Sigmoid colon (tissue), 7 donors: ENCODE measurements around the gene TNS1. TPM values are rescaled to one million over a fixed set of nuclear protein-coding genes. Genes with fewer than 3 reads are reported as not detected.

ENCODE experiments used
- DNase-seq: peaks from one replicate; pipeline ENCODE4 v3.0.0-alpha.2; 2019
- H3K27ac ChIP-seq, 4 donors: fragments of 200-600 bp; sonication (generic); one replicate each; pipeline ENCODE4 v1.5.1; 2016 to 2019; ENCODE audit warnings: mild to moderate bottlenecking in 1 of 4
- H3K27me3 ChIP-seq, 3 donors: fragments of 200-600 bp; sonication (generic); one replicate each; pipeline ENCODE4 v1.5.1; 2019; ENCODE audit warnings: mild to moderate bottlenecking in 1 of 3
- H3K36me3 ChIP-seq, 4 donors: fragments of 200-600 bp; sonication (generic); one replicate each; pipeline ENCODE4 v1.5.1; 2016 to 2019
- H3K4me1 ChIP-seq, 4 donors: fragments of 200-600 bp; sonication (generic); one replicate each; pipeline ENCODE4 v1.5.1; 2017 to 2019
- H3K4me3 ChIP-seq, 4 donors: fragments of 200-600 bp; sonication (generic); one replicate each; pipeline ENCODE4 v1.5.1; 2017 to 2019; ENCODE audit warnings: mild to moderate bottlenecking in 2 of 4, moderate library complexity in 1 of 4
- H3K9me3 ChIP-seq, 4 donors: fragments of 200-600 bp in 3 of 4; sonication (generic) in 3 of 4; one replicate each; pipeline versions ENCODE4 v1.5.1 to v1.6.1; 2013 to 2019
- EP300 ChIP-seq, 4 donors: sonication (generic); formaldehyde crosslinking; IDR thresholded peaks; one replicate each; pipeline ENCODE4 v1.6.1; 2017; ENCODE audit warnings: antibody characterized with exemption in 4 of 4
- POLR2A ChIP-seq, 2 donors: fragments of 450-650 bp; IDR thresholded peaks; one replicate each; pipeline ENCODE4 v1.6.1; 2016; ENCODE audit warnings: antibody characterized with exemption in 2 of 2, mild to moderate bottlenecking in 2 of 2, moderate library complexity in 2 of 2
- POLR2AphosphoS5 ChIP-seq, 4 donors: sonication (generic); formaldehyde crosslinking; IDR thresholded peaks; one replicate each; pipeline ENCODE4 v1.6.1; 2017; ENCODE audit warnings: antibody characterized with exemption in 4 of 4
- WGBS, 2 donors: extraction: QIAGEN DNeasy Blood & Tissue Kit; methylation state at CpG; one replicate each; pipeline ENCODE4 v1.1.7; 2013; 5-methylcytosine and 5-hydroxymethylcytosine counted together
- intact Hi-C: fragments of 100-400 bp; cut with DNase I; formaldehyde crosslinking; loops from one replicate; pipeline ENCODE4 v1.15.1; 2023
- polyA plus RNA-seq, 3 donors: library from polyadenylated mRNA; stranded (reverse); fragments of 200-250 nt; gene quantifications; one replicate each; pipeline ENCODE4 v1.2.3, GENCODE V29; 2013
- total RNA-seq, 4 donors: library from RNA; depleted of rRNA; stranded (reverse); fragments of >200 nt; gene quantifications; one replicate each; pipeline ENCODE4 v1.1.0, GENCODE V29; 2016
- TF ChIP-seq, protein P1 (sequence below), 4 experiments: fragments of 450-650 bp in 3 of 4; fragments of 200-600 bp in 1 of 4; IDR thresholded peaks; one replicate each; pipeline ENCODE4 v1.5.1; 2016 to 2019; ENCODE audit warnings: antibody characterized with exemption in 4 of 4, mild to moderate bottlenecking in 3 of 4, moderate library complexity in 2 of 4
- donor health status: healthy with polysubstance abuse.
- donor health status: Bipolar disorder and iron deficiency.
- donor health status: healthy.

The TNS1 gene
- total and polyA plus RNA-seq, 7 donors = 3.7 to 1,607 (median 444) TPM

- H3K27ac ChIP-seq = peak overlapping the region; percentile 84 to 98 (median 96)
- 87% methylated on average over 4 of the region's 4 CpGs for WGBS, 2 donors
- peak; percentile 69 for DNase-seq
- intact Hi-C loops = no loop called here
- H3K36me3 ChIP-seq = no peaks in the 10 kb centered on the region
- H3K27me3 ChIP-seq = no peaks in the 10 kb centered on the region
- H3K9me3 ChIP-seq = no peaks in the 10 kb centered on the region
- peaks cover 0 to 94% (median 88%) of the 10 kb centered on the region in 4 donors for H3K4me1 ChIP-seq
- H3K4me3 ChIP-seq = no peak overlapping the region
- TF ChIP-seq POLR2AphosphoS5 (IDR thresholded peaks at IDR 0.05) = peak in 1 of 4 donors; percentile 15
- TF ChIP-seq, protein P1, sequence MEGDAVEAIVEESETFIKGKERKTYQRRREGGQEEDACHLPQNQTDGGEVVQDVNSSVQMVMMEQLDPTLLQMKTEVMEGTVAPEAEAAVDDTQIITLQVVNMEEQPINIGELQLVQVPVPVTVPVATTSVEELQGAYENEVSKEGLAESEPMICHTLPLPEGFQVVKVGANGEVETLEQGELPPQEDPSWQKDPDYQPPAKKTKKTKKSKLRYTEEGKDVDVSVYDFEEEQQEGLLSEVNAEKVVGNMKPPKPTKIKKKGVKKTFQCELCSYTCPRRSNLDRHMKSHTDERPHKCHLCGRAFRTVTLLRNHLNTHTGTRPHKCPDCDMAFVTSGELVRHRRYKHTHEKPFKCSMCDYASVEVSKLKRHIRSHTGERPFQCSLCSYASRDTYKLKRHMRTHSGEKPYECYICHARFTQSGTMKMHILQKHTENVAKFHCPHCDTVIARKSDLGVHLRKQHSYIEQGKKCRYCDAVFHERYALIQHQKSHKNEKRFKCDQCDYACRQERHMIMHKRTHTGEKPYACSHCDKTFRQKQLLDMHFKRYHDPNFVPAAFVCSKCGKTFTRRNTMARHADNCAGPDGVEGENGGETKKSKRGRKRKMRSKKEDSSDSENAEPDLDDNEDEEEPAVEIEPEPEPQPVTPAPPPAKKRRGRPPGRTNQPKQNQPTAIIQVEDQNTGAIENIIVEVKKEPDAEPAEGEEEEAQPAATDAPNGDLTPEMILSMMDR (IDR thresholded peaks at IDR 0.05) = no peak
Observed at GRCh38 chr2:217960351-217960750, 42.4 kb downstream of the TNS1 start.

GRCh38 chr2:217959723-217960122 is 43.1 kb downstream of the TNS1 start:
- intact Hi-C loops = no loop called here
- H3K4me3 ChIP-seq = no peak overlapping the region
- H3K4me1 ChIP-seq = peaks cover 0 to 94% (median 88%) of the 10 kb centered on the region in 4 donors
- 77 to 84% methylated on average over 8 of the region's 8 CpGs for whole genome bisulfite sequencing, 2 donors
- H3K27ac ChIP-seq = peak overlapping the region; percentile 84 to 98 (median 96)
- no peaks in the 10 kb centered on the region for H3K9me3 ChIP-seq
- H3K36me3 ChIP-seq = no peaks in the 10 kb centered on the region
- DNase-seq = peak; percentile 80
- H3K27me3 ChIP-seq = no peaks in the 10 kb centered on the region
- TF ChIP-seq EP300 (IDR thresholded peaks at IDR 0.05) = no peak
- TF ChIP-seq POLR2AphosphoS5 (IDR thresholded peaks at IDR 0.05) = peak; percentile 22 to 71 (median 35)
- TF ChIP-seq POLR2A (IDR thresholded peaks at IDR 0.05) = no peak

- WGBS, 2 donors = 96 to 97% methylated on average over 3 of the region's 3 CpGs
- Histone ChIP-seq H3K9me3 (no peaks in the 10 kb centered on the region), H3K27me3 (no peaks in the 10 kb centered on the region), H3K27ac (peak overlapping the region; percentile 84 to 98 (median 96)), H3K4me3 (no peak overlapping the region), H3K36me3 (no peaks in the 10 kb centered on the region), H3K4me1 (peaks cover 0 to 94% (median 88%) of the 10 kb centered on the region in 4 donors)
- intact Hi-C loops = no loop called here
- TF ChIP-seq, protein P1 (IDR thresholded peaks at IDR 0.05) = no peak
- peak; percentile 41 for DNase-seq
Observed at GRCh38 chr2:217958884-217959225, 43.9 kb downstream of the TNS1 start.

- H3K4me1 ChIP-seq = peaks cover 0 to 94% (median 89%) of the 10 kb centered on the region in 4 donors
- H3K27me3 ChIP-seq = no peaks in the 10 kb centered on the region
- peak overlapping the region; percentile 84 to 98 (median 96) for H3K27ac ChIP-seq
- WGBS, 2 donors = 91 to 93% methylated on average over 16 of the region's 16 CpGs
- H3K9me3 ChIP-seq = no peaks in the 10 kb centered on the region
- no peaks in the 10 kb centered on the region for H3K36me3 ChIP-seq
- DNase-seq = peak; percentile 62
- H3K4me3 ChIP-seq = peak overlapping the region in 1 of 4 donors; percentile 49
- TF ChIP-seq EP300 (IDR thresholded peaks at IDR 0.05) (no peak), POLR2A (IDR thresholded peaks at IDR 0.05) (no peak), POLR2AphosphoS5 (IDR thresholded peaks at IDR 0.05) (no peak)
- TF ChIP-seq, protein P1 (IDR thresholded peaks at IDR 0.05) = no peak
- intact Hi-C loops = no loop called here
Observed at GRCh38 chr2:217958206-217958883, 44.5 kb downstream of the TNS1 start.

DNA sequence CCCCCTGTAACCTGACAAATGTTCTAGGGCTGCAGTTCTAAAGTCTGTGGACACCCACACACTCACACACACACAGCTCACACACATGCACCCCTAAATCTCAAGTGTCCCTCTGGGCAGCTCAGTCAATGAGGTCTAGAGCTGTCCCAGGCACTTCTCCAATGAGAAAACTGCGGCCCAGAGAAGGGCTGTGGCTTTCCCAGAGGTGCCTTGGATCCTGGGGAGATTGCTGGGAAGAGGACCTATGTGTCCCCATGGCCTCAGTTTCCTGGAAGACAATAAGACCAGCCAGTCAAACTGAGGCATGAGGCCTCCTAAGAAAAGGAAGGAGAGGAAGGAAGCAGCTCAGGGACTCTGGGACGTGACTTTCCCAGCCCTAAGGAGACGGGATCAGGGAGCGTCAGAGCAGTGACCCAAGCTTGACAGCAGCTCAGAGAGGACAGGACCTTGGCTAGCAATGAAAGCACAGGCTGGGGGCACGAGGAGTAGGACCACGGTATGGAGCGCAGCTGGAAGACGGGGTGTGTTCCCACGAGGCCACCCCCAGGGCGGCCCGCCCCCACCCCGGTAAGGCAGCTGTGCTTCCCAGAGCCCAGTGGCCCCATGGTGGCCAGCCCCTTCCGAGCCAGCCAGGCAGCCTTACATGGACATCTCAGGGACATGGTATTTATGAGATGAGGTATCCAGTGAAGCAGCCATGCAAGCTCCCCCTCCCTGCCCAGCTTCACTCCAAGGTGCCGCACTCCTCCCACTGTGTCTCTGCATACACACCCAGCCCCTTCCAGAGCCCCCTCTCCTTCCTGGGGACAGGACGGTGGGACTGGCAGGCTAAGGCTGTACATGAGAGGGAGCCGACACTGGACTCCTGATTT is 46.0 kb downstream of the TNS1 start:
- TF ChIP-seq, protein P1 (IDR thresholded peaks at IDR 0.05) = no peak
- TF ChIP-seq POLR2AphosphoS5 (IDR thresholded peaks at IDR 0.05) (peak; percentile 79 to 87 (median 85)), POLR2A (IDR thresholded peaks at IDR 0.05) (peak; percentile 46 to 72), EP300 (IDR thresholded peaks at IDR 0.05) (peak in 2 of 4 donors; percentile 28 to 63)
- intact Hi-C loops = no loop called here
- WGBS, 2 donors = 79 to 85% methylated on average over 16 of the region's 16 CpGs
- Histone ChIP-seq H3K27me3 (no peaks in the 10 kb centered on the region), H3K36me3 (no peaks in the 10 kb centered on the region), H3K4me3 (peak overlapping the region; percentile 24 to 49 (median 34)), H3K27ac (peak overlapping the region; percentile 84 to 98 (median 96)), H3K4me1 (peaks cover 0 to 98% (median 93%) of the 10 kb centered on the region in 4 donors), H3K9me3 (no peaks in the 10 kb centered on the region)
- DNase-seq = peak; percentile 95
